Glomerular endothelial cell (primary cell): ENCODE measurements around the gene DPF3. TPM values are rescaled to one million over a fixed set of nuclear protein-coding genes. Genes with fewer than 3 reads are reported as not detected.

Source experiments
- DNase-seq: peaks from one replicate; pipeline ENCODE4 v3.0.0-alpha.2; 2011; ENCODE audit warnings: low read depth, low spot score; ENCODE audit errors: extremely low read depth
- total RNA-seq: library from RNA; depleted of rRNA; stranded (reverse); fragments of >200 nt; gene quantifications from 2 replicates; pipeline ENCODE4 v1.2.3, GENCODE V29; 2015

The DPF3 gene
- total RNA-seq, 1 donor from 2014 or later: 6.2 TPM

- no peak for DNase-seq
These were observed 48.7 kb downstream of the DPF3 start for GRCh38 chr14:72845196-72845595.

GRCh38 chr14:72844524-72844923, 49.4 kb downstream of the DPF3 start:
- DNase-seq: no peak

GRCh38 chr14:72839753-72840607, 53.9 kb downstream of the DPF3 start:
- no peak for DNase-seq

GRCh38 chr14:72839351-72839750, 54.5 kb downstream of the DPF3 start:
- no peak for DNase-seq

- DNase-seq: no peak
These were observed 57.8 kb downstream of the DPF3 start for GRCh38 chr14:72836085-72836484.

- no peak for DNase-seq
These were observed 60.7 kb downstream of the DPF3 start for GRCh38 chr14:72833174-72833573.

- no peak for DNase-seq
These were observed 62.9 kb downstream of the DPF3 start for GRCh38 chr14:72830786-72831594.

- no peak for DNase-seq
These were observed 63.5 kb downstream of the DPF3 start for GRCh38 chr14:72830356-72830755.

- no peak for DNase-seq
These were observed 65.3 kb downstream of the DPF3 start for GRCh38 chr14:72828604-72829003.

- DNase-seq: no peak
These were observed 67.9 kb downstream of the DPF3 start for GRCh38 chr14:72826039-72826438.

- DNase-seq: no peak
These were observed 68.4 kb downstream of the DPF3 start for GRCh38 chr14:72825486-72825885.

GRCh38 chr14:72824051-72824450, 69.8 kb downstream of the DPF3 start:
- DNase-seq: no peak

- DNase-seq: no peak
These were observed 70.8 kb downstream of the DPF3 start for GRCh38 chr14:72822946-72823611.

- no peak for DNase-seq
These were observed 74.9 kb downstream of the DPF3 start for GRCh38 chr14:72818998-72819397.

- DNase-seq: no peak
These were observed 77.6 kb downstream of the DPF3 start for GRCh38 chr14:72816287-72816686.

- no peak for DNase-seq
These were observed 78.5 kb downstream of the DPF3 start for GRCh38 chr14:72815430-72815829.

- DNase-seq: no peak
These were observed 81.5 kb downstream of the DPF3 start for GRCh38 chr14:72812292-72812851.

- DNase-seq: no peak
These were observed 83.7 kb downstream of the DPF3 start for GRCh38 chr14:72810201-72810600.

GRCh38 chr14:72809063-72809462, 84.8 kb downstream of the DPF3 start:
- DNase-seq: no peak

- no peak for DNase-seq
These were observed 85.3 kb downstream of the DPF3 start for GRCh38 chr14:72808564-72808963.

GRCh38 chr14:72802588-72802946, 91.3 kb downstream of the DPF3 start:
- no peak for DNase-seq
